HG03095 (cell line): ENCODE measurements around the gene TRAM2.

Experiments
- ATAC-seq: cut with Tn5 transposase; IDR thresholded peaks from one replicate; pipeline ENCODE4 v1.9.1; 2021; ENCODE audit warnings: moderate library complexity; ENCODE audit not compliant: unreplicated experiment

Gene TRAM2

GRCh38 chr6:52571099-52571755 is 5.6 kb downstream of the TRAM2 start:
- no peak for ATAC-seq

GRCh38 chr6:52570291-52570700 is 6.6 kb downstream of the TRAM2 start:
- ATAC-seq = no peak

GRCh38 chr6:52568320-52568719 is 8.5 kb downstream of the TRAM2 start:
- ATAC-seq = no peak

GRCh38 chr6:52566853-52567279 is 10.0 kb downstream of the TRAM2 start:
- ATAC-seq = no peak

GRCh38 chr6:52566201-52566600 is 10.7 kb downstream of the TRAM2 start:
- peak; percentile 56 for ATAC-seq

GRCh38 chr6:52564856-52565255 is 12.0 kb downstream of the TRAM2 start:
- ATAC-seq = no peak

- ATAC-seq = no peak
Observed at GRCh38 chr6:52562911-52563310, 13.9 kb downstream of the TRAM2 start.

GRCh38 chr6:52560462-52560861 is 16.4 kb downstream of the TRAM2 start:
- ATAC-seq = no peak

GRCh38 chr6:52558266-52559000 is 18.4 kb downstream of the TRAM2 start:
- ATAC-seq = no peak

GRCh38 chr6:52557389-52558265 is 19.2 kb downstream of the TRAM2 start:
- ATAC-seq = no peak

- ATAC-seq = no peak
Observed at GRCh38 chr6:52555518-52556233, 21.2 kb downstream of the TRAM2 start.

GRCh38 chr6:52554684-52555280 is 22.1 kb downstream of the TRAM2 start:
- no peak for ATAC-seq

GRCh38 chr6:52553719-52554118 is 23.1 kb downstream of the TRAM2 start:
- no peak for ATAC-seq

- no peak for ATAC-seq
Observed at GRCh38 chr6:52553158-52553557, 23.7 kb downstream of the TRAM2 start.

GRCh38 chr6:52552278-52552643 is 24.6 kb downstream of the TRAM2 start:
- peak; percentile 96 for ATAC-seq

GRCh38 chr6:52551483-52552277 is 25.2 kb downstream of the TRAM2 start:
- no peak for ATAC-seq

- ATAC-seq = no peak
Observed at GRCh38 chr6:52550870-52551269, 26.0 kb downstream of the TRAM2 start.

GRCh38 chr6:52550014-52550575 is 26.8 kb downstream of the TRAM2 start:
- no peak for ATAC-seq

GRCh38 chr6:52549428-52549827 is 27.4 kb downstream of the TRAM2 start:
- no peak for ATAC-seq
